HepG2 (cell line): ENCODE data around the gene KRT82. TPM values are rescaled to one million over a fixed set of nuclear protein-coding genes. Genes with fewer than 3 reads are reported as not detected.

Experiments
- ATAC-seq: fragments of 200-7000 bp; cut with Tn5 transposase; 3 replicates; pipeline ENCODE4 v1.9.1; 2020; ENCODE audit warnings: mild to moderate bottlenecking, moderate library complexity
- BruUV-seq: library from RNA; stranded (reverse); fragments of 400-500 nt; replicated peaks from 2 replicates; lab custom pipeline; 2021; lab: Mats Ljungman, UMichigan
- CTCF ChIA-PET: fragments of 300-600 bp; formaldehyde crosslinking; extraction: SDS; loops from one replicate; lab custom pipeline; 2021; ENCODE audit warnings: low total read pairs, inconsistent platforms, low intra/inter-chr PET ratio; lab: Yijun Ruan, JAX
- POLR2A ChIA-PET: fragments of 350-600 bp; sonication (Branson Sonifier 250); formaldehyde crosslinking; loops from one replicate; lab custom pipeline; 2020; ENCODE audit warnings: antibody characterized with exemption, inconsistent platforms; lab: Yijun Ruan, JAX
- DNase-seq: peaks from one replicate; pipeline ENCODE4 v3.0.0-alpha.2; 2015; ENCODE audit warnings: low spot score
- FAIRE-seq: peaks from 3 replicates; lab custom pipeline; 2011; peaks lifted over from hg19 to GRCh38; lab: Jason Lieb, UNC
- H2AFZ ChIP-seq: one replicate; pipeline ENCODE4 v1.6.1; 2011; ENCODE audit warnings: low read length, inconsistent platforms
- H3K27ac ChIP-seq: fragments of 300-600 bp; 3 replicates; pipeline ENCODE4 v1.8.0; 2011; ENCODE audit warnings: mixed run types, mild to moderate bottlenecking, mixed read lengths, low read length, inconsistent platforms; ENCODE audit not compliant: insufficient read depth; ENCODE audit errors: extremely low read length
- H3K27me3 ChIP-seq, 2 experiments: fragments of 200-600 bp in 1 of 2; 2 replicates in 1 of 2; 3 replicates in 1 of 2; pipeline versions ENCODE4 v1.6.0 to v1.8.0; 2011; ENCODE audit warnings: low read length in 2 of 2, mild to moderate bottlenecking in 2 of 2, moderate library complexity in 2 of 2, inconsistent platforms in 1 of 2; ENCODE audit not compliant: insufficient read depth in 2 of 2, control insufficient read depth in 1 of 2
- H3K36me3 ChIP-seq, 2 experiments: fragments of 200-600 bp in 1 of 2; replicated peaks in 1 of 2; 2 replicates in 1 of 2; 3 replicates in 1 of 2; pipeline versions ENCODE4 v1.5.1 to v1.8.0; 2011; ENCODE audit warnings: low read length in 2 of 2, inconsistent platforms in 1 of 2; ENCODE audit not compliant: insufficient read depth in 2 of 2, control insufficient read depth in 1 of 2
- H3K4me1 ChIP-seq: 2 replicates; pipeline ENCODE4 v1.5.1; 2012; ENCODE audit warnings: low read length, inconsistent platforms; ENCODE audit not compliant: insufficient read depth
- H3K4me2 ChIP-seq: 2 replicates; pipeline ENCODE4 v1.6.0; 2011; ENCODE audit warnings: low read depth, low read length, inconsistent platforms
- H3K4me3 ChIP-seq, 3 experiments: fragments of 200-600 bp in 1 of 3; sonication (generic), shearing (Covaris generic) in 1 of 3; replicated peaks in 1 of 3; 2 replicates each; pipeline ENCODE4 v1.5.1; 2011 to 2016; ENCODE audit warnings: low read length in 3 of 3, inconsistent platforms in 2 of 3, low read depth in 2 of 3, mild to moderate bottlenecking in 2 of 3, control low read depth in 1 of 3, mixed read lengths in 1 of 3; ENCODE audit not compliant: insufficient read depth in 1 of 3
- H3K79me2 ChIP-seq: one replicate; pipeline ENCODE4 v1.6.1; 2011; ENCODE audit warnings: low read length, inconsistent platforms; ENCODE audit not compliant: insufficient read depth
- H3K9ac ChIP-seq: 2 replicates; pipeline ENCODE4 v1.6.0; 2011; ENCODE audit warnings: mild to moderate bottlenecking, low read depth, low read length, inconsistent platforms; ENCODE audit not compliant: insufficient read depth
- H3K9me3 ChIP-seq: 2 replicates; pipeline ENCODE4 v1.5.1; 2012; ENCODE audit warnings: mild to moderate bottlenecking, low read length
- H4K20me1 ChIP-seq: 2 replicates; pipeline ENCODE4 v1.6.0; 2011; ENCODE audit warnings: inconsistent platforms, mild to moderate bottlenecking, low read length, moderate library complexity; ENCODE audit not compliant: insufficient read depth
- HDAC6 ChIP-seq: fragments of 200-600 bp; sonication (generic); IDR thresholded peaks from 2 replicates; pipeline ENCODE4 v1.7.0; 2017; ENCODE audit warnings: mild to moderate bottlenecking, antibody characterized with exemption, low read length, low read depth
- HNRNPL ChIP-seq: fragments of 200-400 bp; formaldehyde crosslinking; IDR thresholded peaks from 2 replicates; pipeline ENCODE4 v1.6.1; 2017; ENCODE audit warnings: mild to moderate bottlenecking, low read depth, low read length
- HOXD1 ChIP-seq: sonication (generic); formaldehyde crosslinking; IDR thresholded peaks from 2 replicates; pipeline ENCODE4 v1.5.0; 2020; ENCODE audit warnings: missing genetic modification reagents
- KLF13 ChIP-seq: sonication (generic); formaldehyde crosslinking; IDR thresholded peaks from 2 replicates; pipeline ENCODE4 v1.4.0; 2020; ENCODE audit warnings: mild to moderate bottlenecking, missing genetic modification reagents
- KMT2A ChIP-seq: sonication (generic); formaldehyde crosslinking; IDR thresholded peaks from 2 replicates; pipeline ENCODE4 v1.4.0; 2020; ENCODE audit warnings: missing genetic modification reagents
- MAFK ChIP-seq, 2 experiments: IDR thresholded peaks in 1 of 2; conservative IDR thresholded peaks in 1 of 2; 2 replicates each; pipeline ENCODE4 v1.6.1; 2011; ENCODE audit warnings: improper control_type of control experiment in 2 of 2, low read length in 2 of 2
- MTF2 ChIP-seq: sonication (generic); formaldehyde crosslinking; IDR thresholded peaks from 2 replicates; pipeline ENCODE4 v1.5.0; 2020; ENCODE audit warnings: missing genetic modification reagents, borderline replicate concordance
- RFXAP ChIP-seq: sonication (generic); formaldehyde crosslinking; IDR thresholded peaks from 2 replicates; pipeline ENCODE4 v1.4.0; 2020; ENCODE audit warnings: missing genetic modification reagents, borderline replicate concordance
- SP5 ChIP-seq: IDR thresholded peaks from 2 replicates; pipeline ENCODE4 v1.6.1; 2016; ENCODE audit warnings: low read depth, borderline replicate concordance
- TOPORS ChIP-seq: sonication (generic); formaldehyde crosslinking; IDR thresholded peaks from 2 replicates; pipeline ENCODE4 v1.8.0; 2023; ENCODE audit warnings: mild to moderate bottlenecking, missing genetic modification reagents
- ZNF3 ChIP-seq: IDR thresholded peaks from 2 replicates; pipeline ENCODE4 v1.7.0; 2017; ENCODE audit warnings: inconsistent platforms
- ZNF354B ChIP-seq: sonication (generic); formaldehyde crosslinking; IDR thresholded peaks from 2 replicates; pipeline ENCODE4 v1.8.0; 2022; ENCODE audit warnings: mild to moderate bottlenecking, missing genetic modification reagents
- ZNF772 ChIP-seq: sonication (generic); formaldehyde crosslinking; IDR thresholded peaks from 2 replicates; pipeline ENCODE4 v1.5.0; 2020; ENCODE audit warnings: mild to moderate bottlenecking, missing genetic modification reagents
- ZNF841 ChIP-seq: sonication (generic); formaldehyde crosslinking; IDR thresholded peaks from 2 replicates; pipeline ENCODE4 v1.8.1; 2023; ENCODE audit warnings: missing genetic modification reagents, borderline replicate concordance
- WGBS: methylation state at CpG from one replicate; pipeline ENCODE4 v1.1.6; 2017; ENCODE audit warnings: low lambda C conversion rate; 5-methylcytosine and 5-hydroxymethylcytosine counted together
- in situ Hi-C: cut with HindIII; loops from 2 replicates; pipeline ENCODE4 v1.10.0; 2017; ENCODE audit warnings: low pct_unique_long_range_greater_than_20kb; ENCODE audit not compliant: extremely low pct_ligation_motif_present
- intact Hi-C: fragments of 100-400 bp; cut with micrococcal nuclease; formaldehyde crosslinking; loops from one replicate; pipeline ENCODE4 v1.10.0; 2022; ENCODE audit not compliant: unreplicated experiment
- polyA plus RNA-seq, 8 experiments: library from polyadenylated mRNA; depleted of rRNA in 3 of 8; stranded (reverse) in 7 of 8; unstranded in 1 of 8; fragments of >200 nt; fragmentation: Illumina TruSeq in 4 of 8; extraction: Trizol in 4 of 8; gene quantifications; 2 replicates each; pipeline versions ENCODE4 v1.2.1 to v1.2.3, GENCODE V29; 2011 to 2016; ENCODE audit warnings: low read depth in 4 of 8, missing spikeins in 1 of 8, mixed read lengths in 1 of 8; ENCODE audit not compliant: insufficient read depth in 1 of 8
- total RNA-seq, 5 experiments: library from RNA; depleted of rRNA; stranded (reverse); fragments of >200 nt; fragmentation: Illumina TruSeq; extraction: Trizol; gene quantifications; 2 replicates each; pipeline ENCODE4 v1.2.3, GENCODE V29; 2016; ENCODE audit warnings: low read depth in 1 of 5
- TF ChIP-seq, protein P1 (sequence below): sonication (generic); formaldehyde crosslinking; IDR thresholded peaks from 2 replicates; pipeline ENCODE4 v1.8.0; 2022; ENCODE audit warnings: missing genetic modification reagents, low read depth, mild to moderate bottlenecking, borderline replicate concordance

The KRT82 gene
- total and polyA plus RNA-seq, 2 of the 13 experiments (the other 11 are each of a cell fraction or from before 2014, with no cell fraction given): not detected

DNA sequence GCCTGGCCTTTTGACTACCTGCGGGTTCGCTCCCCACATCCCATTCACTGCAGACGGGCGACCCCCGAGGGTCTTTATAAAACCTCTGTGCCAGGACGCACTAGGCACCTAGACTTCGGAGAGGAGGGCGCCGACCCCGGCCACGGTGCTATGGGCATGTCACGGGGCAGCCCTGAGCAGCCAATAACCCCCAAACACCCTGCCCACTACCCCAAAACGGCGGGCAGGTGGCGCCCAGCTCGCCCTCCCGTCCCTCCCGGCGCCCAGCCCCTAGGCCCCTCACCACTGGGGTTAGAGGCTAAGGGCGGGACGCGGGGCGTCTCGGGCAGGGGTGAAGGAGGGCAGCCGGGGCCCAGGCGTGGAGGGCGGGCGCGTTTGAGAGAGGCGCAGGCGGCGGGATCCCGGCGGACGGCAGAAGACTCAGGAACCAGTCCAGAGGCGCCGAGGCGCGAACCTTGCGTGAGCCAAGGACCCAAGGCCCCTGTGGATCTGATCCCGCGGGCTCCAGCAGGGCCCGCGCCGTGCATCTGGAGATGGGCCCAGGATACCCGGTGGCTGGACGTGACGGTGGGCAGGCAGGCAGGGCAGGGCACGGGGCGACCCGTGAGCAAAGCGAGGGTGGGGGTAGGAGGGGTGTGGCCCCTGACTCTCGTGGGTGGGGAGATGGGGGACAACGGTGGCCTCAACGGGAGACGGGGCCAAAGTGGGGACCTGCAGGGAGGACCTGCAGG, 49.9 kb downstream of the KRT82 start:
- intact Hi-C loops: no loop called here
- no TSS peak for BruUV-seq
- no peak for FAIRE-seq
- H3K36me3 ChIP-seq: no peaks in the 10 kb centered on the region
- TF ChIP-seq MTF2: no peak
- TF ChIP-seq MAFK (conservative IDR thresholded peaks at IDR 0.05 in 1 of 2, IDR thresholded peaks at IDR 0.05 in 1 of 2; ENCODE audit: low read length in 2 of 2): no peak
- no peak for TF ChIP-seq SP5
- TF ChIP-seq KMT2A: no peak
- TF ChIP-seq HDAC6: no peak
- no peak for TF ChIP-seq ZNF3 (CRISPR knock-in tag)
- no peak for TF ChIP-seq TOPORS (CRISPR knock-in tag)
- no peak for TF ChIP-seq RFXAP (CRISPR knock-in tag)
- no peak for TF ChIP-seq HNRNPL
- TF ChIP-seq, protein P1, sequence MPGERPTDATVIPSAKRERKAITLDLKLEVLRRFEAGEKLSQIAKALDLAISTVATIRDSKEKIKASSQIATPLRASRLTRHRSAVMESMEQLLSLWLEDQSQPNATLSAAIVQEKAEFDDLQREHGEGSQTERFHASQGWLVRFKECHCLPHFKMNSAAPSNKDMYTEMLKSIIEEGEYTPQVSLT (CRISPR knock-in tag): no peak
- TF ChIP-seq ZNF841: no peak
- no peak for TF ChIP-seq HOXD1 (CRISPR knock-in tag)
- no peak for TF ChIP-seq ZNF354B
- no peak for TF ChIP-seq KLF13
- TF ChIP-seq ZNF772 (CRISPR knock-in tag): no peak
- TF ChIP-seq, all 625 proteins: peak for 0
- Histone ChIP-seq H3K79me2 (no peaks in the 10 kb centered on the region), H3K27me3 (peaks cover 0 to 8% of the 10 kb centered on the region in 2 experiments; a peak in 1 of 5 replicates), H3K9me3 (no peaks in the 10 kb centered on the region), H3K9ac (no peak overlapping the region), H3K27ac (no peak overlapping the region), H2AFZ (no peak overlapping the region), H3K4me1 (no peaks in the 10 kb centered on the region), H3K4me3 (no peak overlapping the region), H4K20me1 (no peaks in the 10 kb centered on the region), H3K4me2 (no peak overlapping the region)
- 49% methylated on average over 41 of the region's 56 CpGs for WGBS
- DNase-seq: no peak
- no peak; the same call in 2 of the 3 replicates for ATAC-seq
- ChIA-PET CTCF (no interaction called here), POLR2A (no interaction called here)
- in situ Hi-C loops: no loop called here
